Calu3 (cell line): ENCODE data around the gene MAG. TPM values are rescaled to one million over a fixed set of nuclear protein-coding genes. Genes with fewer than 3 reads are reported as not detected.

Experiments used
- BruUV-seq: library from RNA; stranded (reverse); fragments of 400-500 nt; replicated peaks from 2 replicates; lab custom pipeline; 2021; lab: Mats Ljungman, UMichigan
- CTCF ChIA-PET: fragments of 300-600 bp; sonication (Branson Sonifier 250); formaldehyde crosslinking; loops from one replicate; lab custom pipeline; 2022; ENCODE audit warnings: antibody characterized with exemption; lab: Charles Lee
- DNase-seq: peaks from one replicate; pipeline ENCODE4 v3.0.0; 2022
- H3K27ac Mint-ChIP-seq: one replicate; pipeline ENCODE4 v1.8.0; 2022; ENCODE audit warnings: mixed read lengths; ENCODE audit not compliant: unreplicated experiment
- H3K27me3 Mint-ChIP-seq: one replicate; pipeline ENCODE4 v1.8.0; 2022; ENCODE audit warnings: mixed read lengths; ENCODE audit not compliant: unreplicated experiment
- H3K36me3 Mint-ChIP-seq: one replicate; pipeline ENCODE4 v1.8.0; 2022; ENCODE audit warnings: mild to moderate bottlenecking, moderate library complexity, mixed read lengths; ENCODE audit not compliant: insufficient read depth, unreplicated experiment
- H3K4me1 Mint-ChIP-seq: one replicate; pipeline ENCODE4 v1.8.0; 2022; ENCODE audit warnings: mild to moderate bottlenecking, low read depth, mixed read lengths; ENCODE audit not compliant: unreplicated experiment
- H3K4me3 Mint-ChIP-seq: one replicate; pipeline ENCODE4 v1.8.0; 2022; ENCODE audit warnings: mild to moderate bottlenecking, low read depth, moderate library complexity, mixed read lengths; ENCODE audit not compliant: unreplicated experiment
- H3K9me3 Mint-ChIP-seq: one replicate; pipeline ENCODE4 v1.8.0; 2022; ENCODE audit warnings: low read depth, mixed read lengths; ENCODE audit not compliant: unreplicated experiment
- CTCF ChIP-seq: fragments of 200-600 bp; IDR thresholded peaks from one replicate; pipeline ENCODE4 v1.8.0; 2022; ENCODE audit warnings: antibody characterized with exemption; ENCODE audit not compliant: unreplicated experiment
- intact Hi-C: fragments of 100-400 bp; cut with micrococcal nuclease; formaldehyde crosslinking; loops from one replicate; pipeline ENCODE4 v1.10.0; 2022; ENCODE audit not compliant: unreplicated experiment
- total RNA-seq: library from RNA; stranded (reverse); gene quantifications from 2 replicates; pipeline ENCODE4 v1.2.3, GENCODE V29; 2022

MAG gene
- total RNA-seq, 1 experiment from 2014 or later, result not detected

GRCh38 chr19:35294859-35295791 is 3.2 kb downstream of the MAG start:
- TF ChIP-seq CTCF, result no peak
- intact Hi-C loops, result no loop called here

GRCh38 chr19:35295792-35296462 is 4.0 kb downstream of the MAG start:
- H3K4me3 Mint-ChIP-seq, result no peak overlapping the region
- H3K27me3 Mint-ChIP-seq, result peaks cover 39% of the 10 kb centered on the region
- TF ChIP-seq CTCF, result no peak
- no peak for DNase-seq
- CTCF ChIA-PET, result no interaction called here
- no peak overlapping the region for H3K27ac Mint-ChIP-seq
- no peaks in the 10 kb centered on the region for H3K4me1 Mint-ChIP-seq
- no TSS peak for BruUV-seq
- H3K9me3 Mint-ChIP-seq, result no peaks in the 10 kb centered on the region
- no peaks in the 10 kb centered on the region for H3K36me3 Mint-ChIP-seq
- intact Hi-C loops, result no loop called here

More at GRCh38 chr19:35294859-35295791, 3.2 kb downstream of the MAG start:
- no peaks in the 10 kb centered on the region for H3K36me3 Mint-ChIP-seq
- BruUV-seq, result no TSS peak
- peaks cover 46% of the 10 kb centered on the region for H3K27me3 Mint-ChIP-seq
- H3K4me1 Mint-ChIP-seq, result no peaks in the 10 kb centered on the region
- H3K4me3 Mint-ChIP-seq, result no peak overlapping the region
- DNase-seq, result no peak
- CTCF ChIA-PET, result no interaction called here
- no peak overlapping the region for H3K27ac Mint-ChIP-seq
- H3K9me3 Mint-ChIP-seq, result no peaks in the 10 kb centered on the region

GRCh38 chr19:35296644-35297514 is 4.9 kb downstream of the MAG start:
- H3K36me3 Mint-ChIP-seq, result no peaks in the 10 kb centered on the region
- BruUV-seq, result no TSS peak
- H3K4me3 Mint-ChIP-seq, result no peak overlapping the region
- H3K27me3 Mint-ChIP-seq, result peaks cover 29% of the 10 kb centered on the region
- no peak overlapping the region for H3K27ac Mint-ChIP-seq
- intact Hi-C loops, result no loop called here
- no peak for DNase-seq
- no peak for TF ChIP-seq CTCF
- H3K4me1 Mint-ChIP-seq, result no peaks in the 10 kb centered on the region
- H3K9me3 Mint-ChIP-seq, result no peaks in the 10 kb centered on the region
- CTCF ChIA-PET, result no interaction called here

GRCh38 chr19:35297515-35297848 is 5.5 kb downstream of the MAG start:
- CTCF ChIA-PET, result no interaction called here
- Mint-ChIP-seq H3K27me3 (peaks cover 23% of the 10 kb centered on the region), H3K27ac (no peak overlapping the region), H3K36me3 (no peaks in the 10 kb centered on the region), H3K4me1 (no peaks in the 10 kb centered on the region), H3K9me3 (no peaks in the 10 kb centered on the region), H3K4me3 (no peak overlapping the region)
- intact Hi-C loops, result no loop called here
- TF ChIP-seq CTCF, result no peak
- no peak for DNase-seq
- BruUV-seq, result no TSS peak
